WTC11 (cell line): Measurements from ENCODE around the gene FAM228A. TPM values are rescaled to one million over a fixed set of nuclear protein-coding genes. Genes with fewer than 3 reads are reported as not detected.
"Not testable (repeated sequence)": the region's sequence is repeated elsewhere in the genome, so short reads cannot be mapped to it uniquely, and the experiment has no call there.

ENCODE experiments used
- ATAC-seq: fragments of 200-7000 bp; cut with Tn5 transposase; 2 replicates; pipeline ENCODE4 v1.10.0; 2021; ENCODE audit warnings: mild to moderate bottlenecking, moderate library complexity
- CTCF ChIA-PET: fragments of 300-600 bp; sonication (Branson Sonifier 250); formaldehyde crosslinking; loops from one replicate; lab custom pipeline; 2021; ENCODE audit warnings: antibody characterized with exemption; lab: Charles Lee
- POLR2A ChIA-PET: fragments of 350-600 bp; sonication (Branson Sonifier 250); formaldehyde crosslinking; loops from one replicate; lab custom pipeline; 2021; ENCODE audit warnings: antibody characterized with exemption; lab: Charles Lee
- DNase-seq: peaks from one replicate; pipeline ENCODE4 v3.0.0; 2021; ENCODE audit warnings: low spot score
- H3K27ac Mint-ChIP-seq: 2 replicates; pipeline ENCODE4 v1.8.0; 2021; ENCODE audit warnings: mixed read lengths
- H3K27me3 Mint-ChIP-seq: 2 replicates; pipeline ENCODE4 v1.8.0; 2021; ENCODE audit warnings: low read depth, mild to moderate bottlenecking, moderate library complexity, mixed read lengths
- H3K36me3 Mint-ChIP-seq: 2 replicates; pipeline ENCODE4 v1.8.0; 2021; ENCODE audit warnings: mixed read lengths
- H3K4me1 Mint-ChIP-seq: 2 replicates; pipeline ENCODE4 v1.8.0; 2022; ENCODE audit warnings: mixed read lengths
- H3K4me3 Mint-ChIP-seq: 2 replicates; pipeline ENCODE4 v1.8.0; 2021; ENCODE audit warnings: mild to moderate bottlenecking, moderate library complexity, mixed read lengths
- H3K9me3 Mint-ChIP-seq: 2 replicates; pipeline ENCODE4 v1.8.0; 2021; ENCODE audit warnings: mixed read lengths
- CREB1 ChIP-seq: sonication (generic); formaldehyde crosslinking; IDR thresholded peaks from 2 replicates; pipeline ENCODE4 v1.8.0; 2023; ENCODE audit warnings: mild to moderate bottlenecking, missing genetic modification reagents
- ELF4 ChIP-seq: sonication (generic); formaldehyde crosslinking; IDR thresholded peaks from 2 replicates; pipeline ENCODE4 v1.8.1; 2022; ENCODE audit warnings: low read depth, mild to moderate bottlenecking, moderate library complexity, missing genetic modification reagents
- GTF2I ChIP-seq: fragments of 250-450 bp; sonication (Bioruptor Pico); conservative IDR thresholded peaks from 2 replicates; pipeline ENCODE4 v1.4.0; 2021; ENCODE audit warnings: mild to moderate bottlenecking
- HMGXB4 ChIP-seq: sonication (generic); formaldehyde crosslinking; IDR thresholded peaks from 2 replicates; pipeline ENCODE4 v1.8.1; 2023; ENCODE audit warnings: mild to moderate bottlenecking, moderate library complexity, missing genetic modification reagents
- JAZF1 ChIP-seq: fragments of 250-450 bp; sonication (Bioruptor Pico); IDR thresholded peaks from 2 replicates; pipeline ENCODE4 v1.9.0; 2021; ENCODE audit warnings: moderate library complexity, mild to moderate bottlenecking, inconsistent platforms
- KAT7 ChIP-seq: sonication (generic); formaldehyde crosslinking; IDR thresholded peaks from 2 replicates; pipeline ENCODE4 v1.8.1; 2023; ENCODE audit warnings: missing genetic modification reagents, mild to moderate bottlenecking, borderline replicate concordance
- NFE2L1 ChIP-seq: sonication (generic); formaldehyde crosslinking; IDR thresholded peaks from 2 replicates; pipeline ENCODE4 v1.8.1; 2023; ENCODE audit warnings: missing genetic modification reagents
- PRRX2 ChIP-seq: fragments of 250-450 bp; sonication (Bioruptor Pico); IDR thresholded peaks from 2 replicates; pipeline ENCODE4 v1.8.0; 2021; ENCODE audit warnings: mild to moderate bottlenecking
- SMAD4 ChIP-seq: sonication (generic); formaldehyde crosslinking; IDR thresholded peaks from 2 replicates; pipeline ENCODE4 v1.8.0; 2022; ENCODE audit warnings: mild to moderate bottlenecking, missing genetic modification reagents
- SOX15 ChIP-seq: fragments of 250-450 bp; sonication (Bioruptor Pico); IDR thresholded peaks from 2 replicates; pipeline ENCODE4 v1.9.0; 2021; ENCODE audit warnings: mild to moderate bottlenecking
- ZNF219 ChIP-seq: sonication (generic); formaldehyde crosslinking; IDR thresholded peaks from 2 replicates; pipeline ENCODE4 v1.8.0; 2023; ENCODE audit warnings: missing genetic modification reagents, mild to moderate bottlenecking, borderline replicate concordance
- ZNF671 ChIP-seq: fragments of 250-450 bp; sonication (Bioruptor Pico); IDR thresholded peaks from 2 replicates; pipeline ENCODE4 v1.8.0; 2021; ENCODE audit warnings: mild to moderate bottlenecking
- total RNA-seq: library from RNA; stranded (reverse); gene quantifications from 3 replicates; pipeline ENCODE4 v1.2.3, GENCODE V29; 2021
- TF ChIP-seq, protein P1 (sequence below): sonication (generic); formaldehyde crosslinking; IDR thresholded peaks from 2 replicates; pipeline ENCODE4 v1.8.1; 2023; ENCODE audit warnings: mild to moderate bottlenecking, missing genetic modification reagents, moderate library complexity
- TF ChIP-seq, protein P2 (sequence below): fragments of 250-450 bp; sonication (Bioruptor Pico); IDR thresholded peaks from 2 replicates; pipeline ENCODE4 v1.9.0; 2021; ENCODE audit warnings: mild to moderate bottlenecking
- TF ChIP-seq, protein P3 (sequence below): sonication (generic); formaldehyde crosslinking; IDR thresholded peaks from 2 replicates; pipeline ENCODE4 v1.8.0; 2022; ENCODE audit warnings: mild to moderate bottlenecking, missing genetic modification reagents

The FAM228A gene
- total RNA-seq, 1 experiment from 2014 or later: 0.09 TPM

DNA sequence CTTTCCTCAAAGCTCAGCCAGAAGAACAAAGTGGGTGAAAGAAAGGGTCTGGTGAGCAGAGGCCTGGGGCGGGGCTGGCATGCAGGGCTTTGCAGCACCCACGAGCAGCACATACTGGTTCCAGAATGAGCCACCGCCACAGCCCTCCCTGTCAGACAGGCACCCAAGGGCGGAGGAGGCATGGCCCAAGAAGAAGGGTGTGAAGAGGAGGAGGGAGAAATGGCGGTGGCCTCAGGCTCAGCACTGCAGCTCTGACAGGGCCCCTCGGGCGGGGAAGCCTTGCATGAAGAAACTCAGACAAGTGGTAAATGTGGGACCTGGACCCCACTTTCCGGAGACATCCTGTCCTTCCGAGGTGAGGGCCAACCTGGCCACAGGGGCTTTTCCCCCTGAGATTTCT lies 15.7 kb downstream of the FAM228A start (continued):
- TF ChIP-seq GTF2I (CRISPR knock-in tag): no peak
- TF ChIP-seq KAT7 (CRISPR knock-in tag): no peak
- TF ChIP-seq, protein P1, sequence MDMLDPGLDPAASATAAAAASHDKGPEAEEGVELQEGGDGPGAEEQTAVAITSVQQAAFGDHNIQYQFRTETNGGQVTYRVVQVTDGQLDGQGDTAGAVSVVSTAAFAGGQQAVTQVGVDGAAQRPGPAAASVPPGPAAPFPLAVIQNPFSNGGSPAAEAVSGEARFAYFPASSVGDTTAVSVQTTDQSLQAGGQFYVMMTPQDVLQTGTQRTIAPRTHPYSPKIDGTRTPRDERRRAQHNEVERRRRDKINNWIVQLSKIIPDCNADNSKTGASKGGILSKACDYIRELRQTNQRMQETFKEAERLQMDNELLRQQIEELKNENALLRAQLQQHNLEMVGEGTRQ: no peak
- no peak for TF ChIP-seq SMAD4 (CRISPR knock-in tag)
- TF ChIP-seq CREB1 (CRISPR knock-in tag): no peak
- TF ChIP-seq JAZF1 (CRISPR knock-in tag): no peak

- no peak for TF ChIP-seq NFE2L1 (CRISPR knock-in tag)
- TF ChIP-seq, all 79 proteins: peak for 0
- ATAC-seq (no peak), DNase-seq (no peak)
- Mint-ChIP-seq H3K27ac (no peak overlapping the region), H3K36me3 (no peaks in the 10 kb centered on the region), H3K4me3 (no peak overlapping the region), H3K9me3 (peaks cover 15% of the 10 kb centered on the region), H3K27me3 (peaks cover 14% of the 10 kb centered on the region), H3K4me1 (no peaks in the 10 kb centered on the region)
- ChIA-PET CTCF (interaction anchor here (1.3 kb wide), 1 partner anchor 107 kb away, joined by 4 read pairs; the partner anchor contains the start of gene TP53I3), POLR2A (no interaction called here)
Measured at GRCh38 chr2:24191156-24191555, 16.3 kb downstream of the FAM228A start.

- no peak overlapping the region for H3K27ac Mint-ChIP-seq
- ChIA-PET POLR2A (no interaction called here), CTCF (interaction anchor here (1.3 kb wide), 1 partner anchor 108 kb away, joined by 4 read pairs; the partner anchor contains the start of gene TP53I3)
- H3K4me3 Mint-ChIP-seq: no peak overlapping the region
- peaks cover 15% of the 10 kb centered on the region for H3K9me3 Mint-ChIP-seq
- DNase-seq (no peak), ATAC-seq (no peak)
- H3K27me3 Mint-ChIP-seq: peaks cover 14% of the 10 kb centered on the region
- no peaks in the 10 kb centered on the region for H3K36me3 Mint-ChIP-seq
- no peaks in the 10 kb centered on the region for H3K4me1 Mint-ChIP-seq
- TF ChIP-seq ELF4 (CRISPR knock-in tag) (no peak), JAZF1 (CRISPR knock-in tag) (no peak), HMGXB4 (CRISPR knock-in tag) (no peak), PRRX2 (no peak), ZNF671 (CRISPR knock-in tag) (no peak), SOX15 (CRISPR knock-in tag) (no peak), ZNF219 (CRISPR knock-in tag) (no peak), SMAD4 (CRISPR knock-in tag) (no peak)
- TF ChIP-seq, protein P2, sequence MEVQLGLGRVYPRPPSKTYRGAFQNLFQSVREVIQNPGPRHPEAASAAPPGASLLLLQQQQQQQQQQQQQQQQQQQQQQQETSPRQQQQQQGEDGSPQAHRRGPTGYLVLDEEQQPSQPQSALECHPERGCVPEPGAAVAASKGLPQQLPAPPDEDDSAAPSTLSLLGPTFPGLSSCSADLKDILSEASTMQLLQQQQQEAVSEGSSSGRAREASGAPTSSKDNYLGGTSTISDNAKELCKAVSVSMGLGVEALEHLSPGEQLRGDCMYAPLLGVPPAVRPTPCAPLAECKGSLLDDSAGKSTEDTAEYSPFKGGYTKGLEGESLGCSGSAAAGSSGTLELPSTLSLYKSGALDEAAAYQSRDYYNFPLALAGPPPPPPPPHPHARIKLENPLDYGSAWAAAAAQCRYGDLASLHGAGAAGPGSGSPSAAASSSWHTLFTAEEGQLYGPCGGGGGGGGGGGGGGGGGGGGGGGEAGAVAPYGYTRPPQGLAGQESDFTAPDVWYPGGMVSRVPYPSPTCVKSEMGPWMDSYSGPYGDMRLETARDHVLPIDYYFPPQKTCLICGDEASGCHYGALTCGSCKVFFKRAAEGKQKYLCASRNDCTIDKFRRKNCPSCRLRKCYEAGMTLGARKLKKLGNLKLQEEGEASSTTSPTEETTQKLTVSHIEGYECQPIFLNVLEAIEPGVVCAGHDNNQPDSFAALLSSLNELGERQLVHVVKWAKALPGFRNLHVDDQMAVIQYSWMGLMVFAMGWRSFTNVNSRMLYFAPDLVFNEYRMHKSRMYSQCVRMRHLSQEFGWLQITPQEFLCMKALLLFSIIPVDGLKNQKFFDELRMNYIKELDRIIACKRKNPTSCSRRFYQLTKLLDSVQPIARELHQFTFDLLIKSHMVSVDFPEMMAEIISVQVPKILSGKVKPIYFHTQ (CRISPR knock-in tag): no peak
- TF ChIP-seq, protein P3, sequence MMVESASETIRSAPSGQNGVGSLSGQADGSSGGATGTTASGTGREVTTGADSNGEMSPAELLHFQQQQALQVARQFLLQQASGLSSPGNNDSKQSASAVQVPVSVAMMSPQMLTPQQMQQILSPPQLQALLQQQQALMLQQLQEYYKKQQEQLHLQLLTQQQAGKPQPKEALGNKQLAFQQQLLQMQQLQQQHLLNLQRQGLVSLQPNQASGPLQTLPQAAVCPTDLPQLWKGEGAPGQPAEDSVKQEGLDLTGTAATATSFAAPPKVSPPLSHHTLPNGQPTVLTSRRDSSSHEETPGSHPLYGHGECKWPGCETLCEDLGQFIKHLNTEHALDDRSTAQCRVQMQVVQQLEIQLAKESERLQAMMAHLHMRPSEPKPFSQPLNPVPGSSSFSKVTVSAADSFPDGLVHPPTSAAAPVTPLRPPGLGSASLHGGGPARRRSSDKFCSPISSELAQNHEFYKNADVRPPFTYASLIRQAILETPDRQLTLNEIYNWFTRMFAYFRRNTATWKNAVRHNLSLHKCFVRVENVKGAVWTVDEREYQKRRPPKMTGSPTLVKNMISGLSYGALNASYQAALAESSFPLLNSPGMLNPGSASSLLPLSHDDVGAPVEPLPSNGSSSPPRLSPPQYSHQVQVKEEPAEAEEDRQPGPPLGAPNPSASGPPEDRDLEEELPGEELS (CRISPR knock-in tag): no peak
Measured at GRCh38 chr2:24191848-24192247, 17.0 kb downstream of the FAM228A start.

GRCh38 chr2:24197213-24197612 lies 22.4 kb downstream of the FAM228A start:
- CTCF ChIA-PET, H3K27me3 Mint-ChIP-seq, H3K4me1 Mint-ChIP-seq, H3K9me3 Mint-ChIP-seq, H3K36me3 Mint-ChIP-seq, H3K4me3 Mint-ChIP-seq, H3K27ac Mint-ChIP-seq, ATAC-seq, DNase-seq, POLR2A ChIA-PET: not testable (repeated sequence)
